ENCODE results near the gene MAJIN. TPM values are rescaled to one million over a fixed set of nuclear protein-coding genes. Genes with fewer than 3 reads are reported as not detected.
A peak's percentile ranks its signal among the peaks of the same experiment; 100 is the strongest.

MAJIN gene
- total and polyA plus RNA-seq, 11 donors = not detected

GRCh38 chr11:64900774-64901173, 71.1 kb downstream of the MAJIN start:
- 94 to 97% (median 95%) methylated on average over 11 to 17 of the region's 17 CpGs for WGBS, 4 donors

GRCh38 chr11:64900263-64900678, 71.6 kb downstream of the MAJIN start:
- no peak for ATAC-seq
- Histone ChIP-seq H3K27ac (no peak overlapping the region), H3K4me3 (no peak overlapping the region), H3K9me3 (no peaks in the 10 kb centered on the region), H3K27me3 (no peaks in the 10 kb centered on the region), H3K4me1 (no peaks in the 10 kb centered on the region), H3K36me3 (peaks cover 4 to 97% (median 89%) of the 10 kb centered on the region in 9 donors)
- intact Hi-C loops (cut with DNase I) = no loop called here
- 87 to 93% (median 90%) methylated on average over 14 of the region's 14 CpGs for WGBS, 4 donors
- TF ChIP-seq POLR2A (IDR thresholded peaks at IDR 0.05) (no peak), CTCF (IDR thresholded peaks at IDR 0.05) (no peak)
- peak in 1 of 5 donors; percentile 38 for DNase-seq

More at GRCh38 chr11:64900774-64901173, 71.1 kb downstream of the MAJIN start:
- ATAC-seq = no peak
- H3K4me1 ChIP-seq = no peaks in the 10 kb centered on the region
- H3K27ac ChIP-seq = no peak overlapping the region
- H3K4me3 ChIP-seq = no peak overlapping the region
- TF ChIP-seq CTCF (IDR thresholded peaks at IDR 0.05) (no peak), POLR2A (IDR thresholded peaks at IDR 0.05) (no peak)
- H3K9me3 ChIP-seq = no peaks in the 10 kb centered on the region
- H3K36me3 ChIP-seq = peaks cover 4 to 100% (median 94%) of the 10 kb centered on the region in 9 donors
- no peaks in the 10 kb centered on the region for H3K27me3 ChIP-seq
- intact Hi-C loops (cut with DNase I) = no loop called here
- peak in 1 of 5 donors; percentile 61 for DNase-seq

GRCh38 chr11:64898541-64898940, 73.4 kb downstream of the MAJIN start:
- no peak for ATAC-seq
- 92 to 96% (median 95%) methylated on average over 19 of the region's 19 CpGs for WGBS, 4 donors
- Histone ChIP-seq H3K4me3 (no peak overlapping the region), H3K27me3 (no peaks in the 10 kb centered on the region), H3K27ac (no peak overlapping the region), H3K9me3 (no peaks in the 10 kb centered on the region), H3K36me3 (peaks cover 4 to 88% (median 72%) of the 10 kb centered on the region in 9 donors), H3K4me1 (peaks cover 0 to 12% (median 2%) of the 10 kb centered on the region in 12 donors)
- no peak for TF ChIP-seq POLR2A (IDR thresholded peaks at IDR 0.05)
- TF ChIP-seq CTCF (IDR thresholded peaks at IDR 0.05) = no peak
- intact Hi-C loops (cut with DNase I) = no loop called here
- DNase-seq = peak in 1 of 5 donors; percentile 50

- WGBS, 4 donors = 88 to 94% (median 92%) methylated on average over 8 to 9 of the region's 9 CpGs
- intact Hi-C loops (cut with DNase I) = no loop called here
- no peaks in the 10 kb centered on the region for H3K27me3 ChIP-seq
- no peak overlapping the region for H3K27ac ChIP-seq
- peaks cover 0 to 16% (median 5%) of the 10 kb centered on the region in 12 donors for H3K4me1 ChIP-seq
- TF ChIP-seq CTCF (IDR thresholded peaks at IDR 0.05) (no peak), POLR2A (IDR thresholded peaks at IDR 0.05) (no peak)
- no peak for ATAC-seq
- H3K36me3 ChIP-seq = peaks cover 4 to 84% (median 67%) of the 10 kb centered on the region in 9 donors
- H3K4me3 ChIP-seq = no peak overlapping the region
- peak in 1 of 5 donors; percentile 48 for DNase-seq
- no peaks in the 10 kb centered on the region for H3K9me3 ChIP-seq
Measured at GRCh38 chr11:64898076-64898445, 73.8 kb downstream of the MAJIN start.

Data from heart left ventricle (tissue), 16 donors.